ENCODE data around the gene STT3B. TPM values are rescaled to one million over a fixed set of nuclear protein-coding genes. Genes with fewer than 3 reads are reported as not detected.
A peak's percentile ranks its signal among the peaks of the same experiment; 100 is the strongest.

STT3B gene
- polyA plus RNA-seq, 1 donor: 125 TPM

DNA sequence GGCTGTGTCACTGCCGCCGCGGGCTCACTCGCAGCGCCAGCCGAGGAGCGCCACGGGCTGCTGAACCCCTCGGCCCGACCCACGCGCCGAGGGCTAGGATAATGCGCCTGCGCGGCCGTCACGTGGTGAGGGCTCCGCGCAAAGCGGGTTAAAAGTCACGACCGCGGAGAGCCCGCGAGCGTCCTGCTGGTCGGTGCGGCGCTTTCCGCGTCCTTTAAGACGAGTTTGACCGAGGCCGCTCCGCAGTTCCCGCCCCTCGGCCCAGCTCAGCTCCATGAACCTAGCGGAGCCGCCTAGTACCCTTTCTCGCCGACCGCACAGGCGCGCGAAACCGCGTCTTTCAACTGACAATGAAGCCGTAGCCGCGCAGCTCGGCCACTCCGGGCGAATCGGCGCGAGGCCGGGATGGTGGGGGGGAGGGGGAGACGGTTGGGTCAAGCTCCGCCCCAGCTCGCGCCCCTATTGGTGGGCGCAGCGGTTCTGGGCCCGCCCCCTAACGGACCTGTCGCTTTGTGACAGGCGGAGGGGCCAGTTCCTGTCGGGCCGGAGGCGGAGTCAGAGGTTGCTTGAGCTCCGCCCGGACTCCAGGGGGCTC lies 636 bp upstream of the STT3B start:
- H3K9me3 ChIP-seq (ENCODE audit: control insufficient read depth, low read depth, low read length): peaks cover 4% of the 10 kb centered on the region
- WGBS (ENCODE audit: insufficient coverage, low lambda C conversion rate): no CpG with 5 or more reads among the region's 73 CpGs
- H3K36me3 ChIP-seq (ENCODE audit: control insufficient read depth, insufficient read depth, low read length): no peaks in the 10 kb centered on the region

GRCh38 chr3:31533169-31534064 lies 692 bp downstream of the STT3B start:
- Histone ChIP-seq H3K9me3 (ENCODE audit: control insufficient read depth, low read depth, low read length) (peaks cover 4% of the 10 kb centered on the region), H3K27ac (ENCODE audit: low read length) (peak overlapping the region; percentile 100), H3K36me3 (ENCODE audit: control insufficient read depth, insufficient read depth, low read length) (no peaks in the 10 kb centered on the region), H3K27me3 (ENCODE audit: control insufficient read depth, insufficient read depth, low read length) (no peaks in the 10 kb centered on the region), H3K4me3 (ENCODE audit: low read length) (peak overlapping the region; percentile 96), H3K4me1 (ENCODE audit: control insufficient read depth, insufficient read depth, low read length) (peaks cover 11% of the 10 kb centered on the region)
- DNase-seq: peak; percentile 31 to 77
- 0% methylated on average over 2 of the region's 81 CpGs for WGBS (ENCODE audit: insufficient coverage, low lambda C conversion rate)

More for the DNA sequence above, 636 bp upstream of the STT3B start:
- no peaks in the 10 kb centered on the region for H3K27me3 ChIP-seq (ENCODE audit: control insufficient read depth, insufficient read depth, low read length)
- H3K4me1 ChIP-seq (ENCODE audit: control insufficient read depth, insufficient read depth, low read length): peaks cover 6% of the 10 kb centered on the region
- H3K27ac ChIP-seq (ENCODE audit: low read length): peak overlapping the region; percentile 100
- peak; percentile 99 for DNase-seq
- H3K4me3 ChIP-seq (ENCODE audit: low read length): peak overlapping the region; percentile 96

DNA sequence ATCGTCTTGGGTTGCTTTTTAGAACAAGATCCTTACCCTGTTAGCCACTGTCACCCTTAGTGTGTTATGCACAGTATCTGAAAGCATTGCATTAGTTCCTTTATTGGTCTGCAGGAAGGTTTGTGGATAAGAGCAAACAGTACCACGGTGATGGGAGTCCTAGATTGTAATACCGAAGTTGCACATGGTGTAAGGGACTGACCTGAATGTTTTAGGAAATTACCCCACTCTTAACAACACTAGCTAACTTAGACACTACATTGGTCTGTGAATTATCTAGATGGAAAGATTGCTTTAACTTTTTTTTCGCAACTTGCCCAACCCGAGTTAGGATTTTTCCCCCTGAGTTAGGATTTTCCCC lies 1.3 kb downstream of the STT3B start:
- no peaks in the 10 kb centered on the region for H3K36me3 ChIP-seq (ENCODE audit: control insufficient read depth, insufficient read depth, low read length)
- peaks cover 11% of the 10 kb centered on the region for H3K4me1 ChIP-seq (ENCODE audit: control insufficient read depth, insufficient read depth, low read length)
- H3K9me3 ChIP-seq (ENCODE audit: control insufficient read depth, low read depth, low read length): peaks cover 4% of the 10 kb centered on the region
- H3K4me3 ChIP-seq (ENCODE audit: low read length): peak overlapping the region; percentile 96
- WGBS (ENCODE audit: insufficient coverage, low lambda C conversion rate): 20% methylated on average over 1 of the region's 5 CpGs
- H3K27ac ChIP-seq (ENCODE audit: low read length): peak overlapping the region; percentile 100
- no peaks in the 10 kb centered on the region for H3K27me3 ChIP-seq (ENCODE audit: control insufficient read depth, insufficient read depth, low read length)
- peak in 1 of 2 donors; percentile 50 for DNase-seq

DNA sequence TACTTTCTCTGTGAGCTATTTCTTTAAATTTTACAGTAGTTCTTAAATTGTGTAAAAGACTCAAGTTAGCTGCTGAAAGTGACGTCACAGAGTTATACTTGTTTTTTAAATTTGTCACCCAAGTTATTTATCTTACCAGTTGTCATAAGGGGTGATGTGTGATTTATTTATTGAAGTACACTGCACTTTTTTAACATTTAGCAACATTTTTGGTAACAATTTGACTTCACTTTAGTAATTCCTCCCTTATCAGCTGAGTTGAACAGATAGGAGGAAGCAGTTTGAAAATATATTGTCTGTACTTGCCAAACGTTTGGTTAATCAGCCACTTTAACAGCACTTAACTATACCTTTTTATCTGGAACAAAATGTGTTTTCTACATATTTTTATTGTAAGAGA lies 3.8 kb downstream of the STT3B start:
- peaks cover 11% of the 10 kb centered on the region for H3K4me1 ChIP-seq (ENCODE audit: control insufficient read depth, insufficient read depth, low read length)
- 17% methylated on average over 1 of the region's 2 CpGs for WGBS (ENCODE audit: insufficient coverage, low lambda C conversion rate)

DNA sequence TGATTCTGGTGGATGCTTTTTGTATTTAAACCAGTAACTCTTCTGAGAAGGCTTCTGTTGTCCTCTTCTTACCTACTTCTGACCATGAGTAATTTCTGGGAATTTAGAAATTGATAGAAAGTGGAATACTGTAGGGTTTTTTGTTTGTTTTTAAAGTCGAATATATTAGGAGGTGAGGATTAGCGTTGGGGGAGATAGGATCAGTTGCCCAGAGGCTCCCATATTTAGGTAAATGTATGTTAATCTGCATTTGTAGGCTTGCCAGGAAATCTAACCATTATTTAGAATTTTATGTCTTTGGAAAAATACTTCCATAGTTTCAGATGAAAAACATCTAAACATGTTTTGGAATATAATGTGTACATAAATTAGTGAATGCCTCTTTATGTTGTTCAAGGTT lies 6.1 kb downstream of the STT3B start:
- Histone ChIP-seq H3K4me1 (ENCODE audit: control insufficient read depth, insufficient read depth, low read length) (peaks cover 11% of the 10 kb centered on the region), H3K4me3 (ENCODE audit: low read length) (no peak overlapping the region), H3K9me3 (ENCODE audit: control insufficient read depth, low read depth, low read length) (no peaks in the 10 kb centered on the region), H3K27ac (ENCODE audit: low read length) (no peak overlapping the region), H3K27me3 (ENCODE audit: control insufficient read depth, insufficient read depth, low read length) (no peaks in the 10 kb centered on the region), H3K36me3 (ENCODE audit: control insufficient read depth, insufficient read depth, low read length) (peaks cover 3% of the 10 kb centered on the region)
- no peak for DNase-seq
- no CpG with 5 or more reads among the region's 2 CpGs for WGBS (ENCODE audit: insufficient coverage, low lambda C conversion rate)

More for the DNA sequence above, 3.8 kb downstream of the STT3B start:
- Histone ChIP-seq H3K36me3 (ENCODE audit: control insufficient read depth, insufficient read depth, low read length) (no peaks in the 10 kb centered on the region), H3K27ac (ENCODE audit: low read length) (peak overlapping the region; percentile 51), H3K9me3 (ENCODE audit: control insufficient read depth, low read depth, low read length) (peaks cover 4% of the 10 kb centered on the region), H3K27me3 (ENCODE audit: control insufficient read depth, insufficient read depth, low read length) (no peaks in the 10 kb centered on the region), H3K4me3 (ENCODE audit: low read length) (no peak overlapping the region)
- DNase-seq: peak in 1 of 2 donors; percentile 29

DNA sequence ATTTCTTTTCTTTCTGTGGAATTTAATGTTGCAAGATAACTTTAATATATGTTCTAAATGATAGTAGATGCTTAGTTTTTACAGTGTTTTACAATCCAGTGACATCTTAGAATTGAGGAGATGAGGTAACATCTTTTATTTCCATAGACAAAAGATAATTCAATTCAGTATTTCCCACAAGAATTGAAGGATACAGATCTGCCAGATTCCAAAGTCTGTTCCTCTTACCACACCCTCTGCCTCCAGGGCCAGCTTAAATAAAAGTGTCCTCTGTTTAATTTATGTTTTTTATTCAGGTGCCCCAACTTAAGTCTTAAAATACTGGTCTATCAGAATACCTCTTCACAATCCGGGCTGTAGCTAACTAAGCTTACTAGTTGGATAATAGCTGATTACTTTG lies 6.5 kb downstream of the STT3B start:
- DNase-seq: no peak
- 86% methylated on average over 1 of the region's 1 CpG for WGBS (ENCODE audit: insufficient coverage, low lambda C conversion rate)
- Histone ChIP-seq H3K4me1 (ENCODE audit: control insufficient read depth, insufficient read depth, low read length) (peaks cover 11% of the 10 kb centered on the region), H3K36me3 (ENCODE audit: control insufficient read depth, insufficient read depth, low read length) (peaks cover 3% of the 10 kb centered on the region), H3K4me3 (ENCODE audit: low read length) (no peak overlapping the region), H3K27me3 (ENCODE audit: control insufficient read depth, insufficient read depth, low read length) (no peaks in the 10 kb centered on the region), H3K27ac (ENCODE audit: low read length) (no peak overlapping the region), H3K9me3 (ENCODE audit: control insufficient read depth, low read depth, low read length) (no peaks in the 10 kb centered on the region)

DNA sequence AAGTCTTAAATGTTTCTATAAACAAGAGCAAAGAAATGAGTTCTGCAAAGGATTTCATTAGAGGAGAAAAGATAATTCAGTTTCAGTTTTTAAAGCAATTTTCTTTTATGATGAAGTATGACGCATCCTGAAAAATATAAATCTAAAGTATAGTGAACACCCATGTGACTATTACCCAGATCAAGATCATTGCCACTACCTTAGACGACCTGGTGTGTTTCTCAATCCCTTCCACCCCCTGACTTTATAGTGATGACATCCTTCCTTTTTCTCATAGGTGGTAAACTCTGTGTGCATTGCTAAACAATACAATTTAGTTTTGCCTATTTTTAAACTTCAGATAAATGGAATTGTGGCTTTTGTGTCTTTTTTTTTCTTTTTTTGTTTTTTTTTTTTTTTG lies 8.4 kb downstream of the STT3B start:
- Histone ChIP-seq H3K4me3 (ENCODE audit: low read length) (no peak overlapping the region), H3K27ac (ENCODE audit: low read length) (no peak overlapping the region), H3K9me3 (ENCODE audit: control insufficient read depth, low read depth, low read length) (no peaks in the 10 kb centered on the region), H3K27me3 (ENCODE audit: control insufficient read depth, insufficient read depth, low read length) (no peaks in the 10 kb centered on the region), H3K36me3 (ENCODE audit: control insufficient read depth, insufficient read depth, low read length) (peaks cover 3% of the 10 kb centered on the region), H3K4me1 (ENCODE audit: control insufficient read depth, insufficient read depth, low read length) (peaks cover 10% of the 10 kb centered on the region)
- peak in 1 of 2 donors; percentile 25 for DNase-seq
- no CpG with 5 or more reads among the region's 2 CpGs for WGBS (ENCODE audit: insufficient coverage, low lambda C conversion rate)

DNA sequence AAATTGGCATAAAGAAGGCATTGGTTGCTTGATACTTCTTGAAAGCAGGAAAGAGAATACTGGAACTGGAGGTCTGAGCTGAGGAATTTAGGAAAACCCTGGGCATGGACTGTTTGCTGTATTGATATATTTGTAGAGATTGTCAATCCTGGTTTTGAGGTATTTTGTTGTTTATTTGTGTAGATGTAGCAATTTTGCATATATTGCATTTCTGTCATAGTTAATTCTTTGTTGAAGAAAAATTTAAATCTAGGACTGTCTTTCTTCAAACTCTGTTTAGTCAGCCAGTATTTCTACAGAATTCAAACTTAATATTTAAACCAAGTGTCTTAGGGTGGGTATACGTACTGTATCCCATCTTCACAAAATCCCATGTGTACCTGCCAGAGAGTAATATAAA lies 9.5 kb downstream of the STT3B start:
- no peak for DNase-seq
- peaks cover 4% of the 10 kb centered on the region for H3K4me1 ChIP-seq (ENCODE audit: control insufficient read depth, insufficient read depth, low read length)
- no peak overlapping the region for H3K27ac ChIP-seq (ENCODE audit: low read length)
- peaks cover 3% of the 10 kb centered on the region for H3K36me3 ChIP-seq (ENCODE audit: control insufficient read depth, insufficient read depth, low read length)
- H3K9me3 ChIP-seq (ENCODE audit: control insufficient read depth, low read depth, low read length): no peaks in the 10 kb centered on the region
- H3K4me3 ChIP-seq (ENCODE audit: low read length): no peak overlapping the region
- WGBS (ENCODE audit: insufficient coverage, low lambda C conversion rate): no CpG with 5 or more reads among the region's 1 CpG
- H3K27me3 ChIP-seq (ENCODE audit: control insufficient read depth, insufficient read depth, low read length): no peaks in the 10 kb centered on the region

DNA sequence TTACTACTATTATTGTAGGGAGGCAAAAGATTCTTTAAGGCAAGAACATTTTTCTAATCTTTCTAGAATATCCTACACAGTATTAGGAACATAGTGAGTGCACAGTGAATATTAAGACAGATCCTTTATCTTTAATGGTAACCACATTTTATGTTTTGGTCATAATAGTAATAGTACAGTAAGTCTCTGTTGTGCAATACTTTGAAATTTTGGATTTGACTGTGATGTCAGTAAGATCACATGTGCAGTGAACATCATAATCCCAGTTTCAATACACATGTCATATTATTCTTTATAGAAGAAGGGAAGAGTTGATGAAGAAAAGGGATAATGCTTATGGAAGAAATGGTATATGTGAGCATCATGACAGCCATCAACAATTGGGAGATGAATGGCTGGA lies 10.7 kb downstream of the STT3B start:
- no peaks in the 10 kb centered on the region for H3K9me3 ChIP-seq (ENCODE audit: control insufficient read depth, low read depth, low read length)
- peaks cover 3% of the 10 kb centered on the region for H3K36me3 ChIP-seq (ENCODE audit: control insufficient read depth, insufficient read depth, low read length)
- H3K27me3 ChIP-seq (ENCODE audit: control insufficient read depth, insufficient read depth, low read length): no peaks in the 10 kb centered on the region
- H3K27ac ChIP-seq (ENCODE audit: low read length): no peak overlapping the region
- no peak for DNase-seq
- H3K4me3 ChIP-seq (ENCODE audit: low read length): no peak overlapping the region
- H3K4me1 ChIP-seq (ENCODE audit: control insufficient read depth, insufficient read depth, low read length): no peaks in the 10 kb centered on the region

GRCh38 chr3:31544634-31545033 lies 11.9 kb downstream of the STT3B start:
- H3K4me1 ChIP-seq (ENCODE audit: control insufficient read depth, insufficient read depth, low read length): no peaks in the 10 kb centered on the region
- H3K4me3 ChIP-seq (ENCODE audit: low read length): no peak overlapping the region
- no CpG with 5 or more reads among the region's 9 CpGs for WGBS (ENCODE audit: insufficient coverage, low lambda C conversion rate)
- H3K36me3 ChIP-seq (ENCODE audit: control insufficient read depth, insufficient read depth, low read length): peaks cover 3% of the 10 kb centered on the region
- no peak overlapping the region for H3K27ac ChIP-seq (ENCODE audit: low read length)
- H3K27me3 ChIP-seq (ENCODE audit: control insufficient read depth, insufficient read depth, low read length): no peaks in the 10 kb centered on the region
- peak in 1 of 2 donors; percentile 28 for DNase-seq
- no peaks in the 10 kb centered on the region for H3K9me3 ChIP-seq (ENCODE audit: control insufficient read depth, low read depth, low read length)
